TTC549 (cell line): ENCODE measurements around the gene SLC1A7.

ENCODE experiments used
- FAIRE-seq: peaks from 2 replicates; lab custom pipeline; 2012; peaks lifted over from hg19 to GRCh38; lab: Jason Lieb, UNC

The SLC1A7 gene

GRCh38 chr1:53160924-53161378 lies 18.5 kb upstream of the SLC1A7 start:
- FAIRE-seq = no peak

- no peak for FAIRE-seq
These were observed 16.5 kb upstream of the SLC1A7 start for GRCh38 chr1:53158900-53159299.

GRCh38 chr1:53156783-53157182 lies 14.3 kb upstream of the SLC1A7 start:
- FAIRE-seq = no peak

- FAIRE-seq = no peak
These were observed 13.5 kb upstream of the SLC1A7 start for GRCh38 chr1:53155945-53156344.

- FAIRE-seq = no peak
These were observed 13.1 kb upstream of the SLC1A7 start for GRCh38 chr1:53155534-53155933.

GRCh38 chr1:53154859-53155438 lies 12.5 kb upstream of the SLC1A7 start:
- FAIRE-seq = no peak

GRCh38 chr1:53153752-53154151 lies 11.3 kb upstream of the SLC1A7 start:
- no peak for FAIRE-seq

GRCh38 chr1:53148123-53148522 lies 5.7 kb upstream of the SLC1A7 start:
- no peak for FAIRE-seq

GRCh38 chr1:53147174-53147573 lies 4.7 kb upstream of the SLC1A7 start:
- FAIRE-seq = no peak

- FAIRE-seq = no peak
These were observed 3.7 kb upstream of the SLC1A7 start for GRCh38 chr1:53145942-53146708.

GRCh38 chr1:53145619-53145941 lies 3.1 kb upstream of the SLC1A7 start:
- no peak for FAIRE-seq

GRCh38 chr1:53145051-53145600 lies 2.7 kb upstream of the SLC1A7 start:
- no peak for FAIRE-seq

GRCh38 chr1:53144201-53144600 lies 1.8 kb upstream of the SLC1A7 start:
- FAIRE-seq = no peak

- FAIRE-seq = no peak
These were observed 1.1 kb upstream of the SLC1A7 start for GRCh38 chr1:53143527-53143926.

GRCh38 chr1:53141487-53142055 lies 867 bp downstream of the SLC1A7 start:
- no peak for FAIRE-seq

- no peak for FAIRE-seq
These were observed 2.0 kb downstream of the SLC1A7 start for GRCh38 chr1:53140451-53140850.

GRCh38 chr1:53139951-53140361 lies 2.5 kb downstream of the SLC1A7 start:
- no peak for FAIRE-seq

GRCh38 chr1:53138991-53139884 lies 3.2 kb downstream of the SLC1A7 start:
- no peak for FAIRE-seq

GRCh38 chr1:53137729-53138128 lies 4.7 kb downstream of the SLC1A7 start:
- no peak for FAIRE-seq

GRCh38 chr1:53135735-53136114 lies 6.7 kb downstream of the SLC1A7 start:
- FAIRE-seq = no peak

- no peak for FAIRE-seq
These were observed 7.3 kb downstream of the SLC1A7 start for GRCh38 chr1:53134961-53135734.

- FAIRE-seq = no peak
These were observed 8.4 kb downstream of the SLC1A7 start for GRCh38 chr1:53134042-53134485.
